Activated T-helper 17 cell treated with anti-CD3 and anti-CD28 coated beads, Interleukin-2, amount 50 U/mL, for 72 hours (primary cell): ENCODE measurements around the gene MYO6. TPM values are rescaled to one million over a fixed set of nuclear protein-coding genes. Genes with fewer than 3 reads are reported as not detected.
A peak's percentile ranks its signal among the peaks of the same experiment; 100 is the strongest.

Experiments used
- ATAC-seq: fragments of 150-1000 bp; cut with Tn5 transposase; replicated peaks from 2 replicates; pipeline ENCODE4 v1.10.0; 2021; ENCODE audit warnings: mild to moderate bottlenecking, moderate library complexity
- H3K27ac Mint-ChIP-seq: one replicate; pipeline ENCODE4 v1.8.0; 2022; ENCODE audit warnings: mixed read lengths
- H3K27me3 Mint-ChIP-seq: one replicate; pipeline ENCODE4 v1.8.0; 2022; ENCODE audit warnings: mixed read lengths
- H3K36me3 Mint-ChIP-seq: one replicate; pipeline ENCODE4 v1.8.0; 2022; ENCODE audit warnings: low read depth, mild to moderate bottlenecking, mixed read lengths
- H3K4me1 Mint-ChIP-seq: one replicate; pipeline ENCODE4 v1.8.0; 2022; ENCODE audit warnings: mixed read lengths
- H3K4me3 Mint-ChIP-seq: one replicate; pipeline ENCODE4 v1.8.0; 2022; ENCODE audit warnings: mild to moderate bottlenecking, mixed read lengths
- H3K9me3 Mint-ChIP-seq: one replicate; pipeline ENCODE4 v1.8.0; 2022; ENCODE audit warnings: mixed read lengths
- total RNA-seq, 2 donors: library from RNA; stranded (reverse); gene quantifications; one replicate each; pipeline ENCODE4 v1.2.3, GENCODE V29; 2022

MYO6 gene
- total RNA-seq, 2 donors from 2014 or later, result 3.2 to 4.0 TPM

DNA sequence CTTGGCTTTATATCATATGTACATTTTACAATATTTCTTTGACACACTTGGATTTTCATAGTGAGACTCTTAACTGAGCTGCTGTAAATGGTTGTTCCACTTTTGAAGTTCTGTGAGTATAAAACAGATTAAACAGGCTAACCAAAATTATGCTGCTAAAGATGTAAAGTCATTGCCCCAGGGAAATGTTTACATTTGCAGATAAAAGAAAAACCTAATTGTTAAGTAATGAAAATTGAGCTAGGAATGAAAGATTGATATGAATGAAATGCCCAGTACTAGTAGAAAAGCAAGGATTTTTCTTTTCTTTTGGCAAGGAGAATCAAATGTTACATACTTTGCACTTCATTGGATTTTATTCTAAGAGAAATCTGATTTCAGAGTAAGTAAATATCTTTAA, 164.0 kb downstream of the MYO6 start:
- Mint-ChIP-seq H3K4me1 (no peaks in the 10 kb centered on the region), H3K27ac (no peak overlapping the region), H3K27me3 (no peaks in the 10 kb centered on the region), H3K36me3 (peaks cover 9% of the 10 kb centered on the region), H3K4me3 (no peak overlapping the region), H3K9me3 (no peaks in the 10 kb centered on the region)
- ATAC-seq, result no peak

DNA sequence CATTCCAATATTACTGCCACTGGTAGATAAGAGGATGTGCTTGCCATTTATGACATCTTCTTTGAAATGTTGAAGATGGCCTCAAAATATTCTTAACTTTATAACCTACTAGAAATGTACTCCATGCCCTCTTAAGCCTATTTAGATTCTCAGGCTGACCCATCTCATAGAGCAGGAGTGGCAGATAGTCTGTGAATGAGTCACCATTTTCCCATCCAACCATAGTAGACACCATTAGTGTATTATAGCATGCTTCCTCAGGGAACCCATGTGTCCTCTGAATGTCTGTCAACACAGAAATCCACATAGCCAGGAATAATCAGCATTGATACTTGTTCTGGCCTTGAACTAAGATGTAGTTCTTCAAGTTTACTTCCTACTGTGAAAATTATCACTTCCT, 173.2 kb downstream of the MYO6 start:
- ATAC-seq, result no peak
- H3K36me3 Mint-ChIP-seq, result no peaks in the 10 kb centered on the region
- no peak overlapping the region for H3K27ac Mint-ChIP-seq
- H3K4me3 Mint-ChIP-seq, result no peak overlapping the region
- no peaks in the 10 kb centered on the region for H3K4me1 Mint-ChIP-seq
- no peaks in the 10 kb centered on the region for H3K27me3 Mint-ChIP-seq
- no peaks in the 10 kb centered on the region for H3K9me3 Mint-ChIP-seq

DNA sequence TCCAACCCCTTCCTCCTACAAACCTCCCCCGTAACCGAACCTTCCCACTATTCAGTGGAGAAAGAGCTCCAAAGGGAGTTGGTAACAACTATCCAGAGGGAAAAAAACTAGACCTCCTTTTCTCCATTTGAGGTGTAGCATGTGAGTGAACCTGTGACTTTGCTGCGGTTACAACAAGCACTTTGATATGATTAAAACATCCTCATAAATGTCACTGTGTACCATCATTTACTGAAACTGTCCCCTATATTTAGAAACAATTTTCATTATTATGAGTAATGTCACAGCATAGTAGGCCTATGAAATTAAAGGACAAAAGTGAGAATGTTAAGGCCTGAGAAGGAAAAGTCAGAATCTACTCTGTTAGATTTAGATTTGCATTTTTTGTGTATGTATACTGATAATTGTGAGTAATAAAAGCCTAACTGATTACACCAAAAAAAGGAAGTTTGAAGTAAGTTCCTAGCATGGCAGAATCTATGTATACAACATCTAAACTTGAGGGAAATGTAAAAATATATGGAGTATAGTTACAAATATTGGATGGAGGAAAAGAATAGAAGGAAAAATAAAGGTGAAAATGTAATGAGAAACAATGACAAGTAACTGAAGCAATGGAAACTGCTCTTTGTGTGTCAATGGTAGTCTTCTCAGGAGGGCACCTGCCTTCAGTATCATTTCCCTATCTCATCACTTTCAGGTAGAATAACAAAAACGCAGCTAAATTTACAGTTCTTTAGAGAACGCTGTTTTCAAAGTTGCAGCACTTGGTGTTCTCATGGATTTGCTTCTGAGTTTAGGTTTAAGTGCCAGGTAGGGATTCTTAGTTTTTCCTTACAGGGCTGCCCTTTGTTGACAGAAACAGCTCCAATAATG, 177.5 kb downstream of the MYO6 start:
- Mint-ChIP-seq H3K4me1 (no peaks in the 10 kb centered on the region), H3K9me3 (no peaks in the 10 kb centered on the region), H3K36me3 (no peaks in the 10 kb centered on the region), H3K27me3 (no peaks in the 10 kb centered on the region), H3K4me3 (no peak overlapping the region), H3K27ac (no peak overlapping the region)
- peak; percentile 16 for ATAC-seq

- Mint-ChIP-seq H3K27me3 (peaks cover 8% of the 10 kb centered on the region), H3K4me3 (no peak overlapping the region), H3K9me3 (no peaks in the 10 kb centered on the region), H3K27ac (no peak overlapping the region), H3K36me3 (no peaks in the 10 kb centered on the region), H3K4me1 (peaks cover 5% of the 10 kb centered on the region)
- ATAC-seq, result no peak
Observed at GRCh38 chr6:75931011-75931680, 182.1 kb downstream of the MYO6 start.

DNA sequence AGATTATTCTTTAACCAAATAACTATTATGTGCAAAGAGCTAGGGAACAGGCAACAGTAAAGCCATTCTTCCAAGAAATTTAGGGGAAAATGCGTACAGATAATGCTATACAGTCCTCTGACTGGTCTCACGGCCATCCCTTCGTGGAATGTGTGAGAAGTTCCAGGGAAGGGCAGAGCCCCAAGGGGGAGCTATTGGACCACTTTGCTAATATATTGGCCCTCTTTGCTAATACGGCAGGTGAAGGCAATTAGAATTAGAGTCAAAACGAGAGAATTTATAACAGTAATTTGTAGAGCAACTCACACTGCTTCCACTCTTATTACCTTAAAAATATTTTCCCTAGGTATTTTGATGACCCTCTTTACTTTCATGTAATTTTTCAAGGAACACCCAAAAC, 183.0 kb downstream of the MYO6 start:
- Mint-ChIP-seq H3K27me3 (peaks cover 16% of the 10 kb centered on the region), H3K4me1 (peaks cover 5% of the 10 kb centered on the region), H3K9me3 (no peaks in the 10 kb centered on the region), H3K27ac (no peak overlapping the region), H3K4me3 (no peak overlapping the region), H3K36me3 (no peaks in the 10 kb centered on the region)
- no peak for ATAC-seq

- ATAC-seq, result no peak
- H3K27ac Mint-ChIP-seq, result no peak overlapping the region
- H3K36me3 Mint-ChIP-seq, result no peaks in the 10 kb centered on the region
- H3K4me1 Mint-ChIP-seq, result peaks cover 5% of the 10 kb centered on the region
- H3K9me3 Mint-ChIP-seq, result no peaks in the 10 kb centered on the region
- peaks cover 16% of the 10 kb centered on the region for H3K27me3 Mint-ChIP-seq
- H3K4me3 Mint-ChIP-seq, result no peak overlapping the region
Observed at GRCh38 chr6:75933387-75933975, 184.4 kb downstream of the MYO6 start.

DNA sequence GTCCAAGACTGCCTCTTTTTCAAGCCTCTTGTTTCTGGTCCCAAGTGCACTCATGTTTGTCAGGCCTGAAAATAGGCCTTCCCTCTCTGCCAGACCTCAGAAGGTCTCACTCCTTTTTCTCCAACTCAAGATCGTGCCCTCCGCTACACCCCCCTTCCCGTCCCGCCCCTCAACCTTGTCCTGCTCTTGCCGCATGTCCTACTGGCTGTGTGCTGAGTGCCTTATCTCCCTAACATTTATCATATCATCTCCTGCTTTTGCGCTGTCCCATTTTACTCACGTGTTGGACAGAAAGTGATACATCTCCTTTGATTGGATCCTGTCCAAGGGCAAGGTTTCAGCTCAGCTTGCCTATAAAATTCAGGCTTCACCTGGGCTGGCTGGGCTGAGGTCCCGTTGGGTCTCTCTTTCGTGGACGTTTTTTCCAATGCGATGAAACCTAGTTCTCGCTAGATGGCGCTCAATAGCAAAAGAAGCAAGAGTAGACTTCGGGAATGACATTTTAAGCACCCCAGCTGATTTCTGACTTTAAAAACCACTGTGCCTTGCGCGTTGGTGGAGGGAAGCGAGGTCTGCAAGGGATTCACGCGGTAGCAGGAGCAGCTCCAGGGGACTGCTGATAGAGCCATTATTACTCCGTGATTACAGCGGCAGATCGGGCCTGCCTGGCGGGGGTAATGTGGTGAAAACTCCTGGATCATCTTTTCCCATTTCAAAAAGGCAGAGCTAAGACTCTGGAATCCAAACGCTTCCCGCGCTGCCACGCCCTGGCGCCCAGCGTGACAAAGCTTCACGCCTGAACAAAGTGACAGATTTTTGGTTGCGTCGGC, 185.8 kb downstream of the MYO6 start:
- H3K4me1 Mint-ChIP-seq, result peaks cover 5% of the 10 kb centered on the region
- no peak overlapping the region for H3K27ac Mint-ChIP-seq
- no peaks in the 10 kb centered on the region for H3K9me3 Mint-ChIP-seq
- ATAC-seq, result peak; percentile 54
- peak overlapping the region; percentile 47 for H3K4me3 Mint-ChIP-seq
- peaks cover 16% of the 10 kb centered on the region for H3K27me3 Mint-ChIP-seq
- no peaks in the 10 kb centered on the region for H3K36me3 Mint-ChIP-seq

DNA sequence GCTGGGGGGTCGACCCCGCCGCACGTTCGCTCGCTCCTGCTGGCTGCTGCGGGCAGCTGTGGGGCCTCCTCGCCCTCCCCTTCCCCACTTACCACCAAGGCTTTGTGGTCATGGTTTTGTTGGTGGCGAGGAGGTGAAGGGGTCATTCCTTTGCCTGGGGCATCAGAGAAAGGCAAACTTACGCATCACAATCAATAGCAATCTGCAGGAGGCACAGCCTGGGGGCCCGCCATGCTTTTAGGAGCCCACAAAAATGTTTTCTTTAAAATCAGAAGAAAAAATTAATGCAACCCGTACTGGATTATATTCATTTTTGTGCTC, 186.4 kb downstream of the MYO6 start:
- no peak for ATAC-seq
- no peaks in the 10 kb centered on the region for H3K9me3 Mint-ChIP-seq
- peak overlapping the region; percentile 47 for H3K4me3 Mint-ChIP-seq

DNA sequence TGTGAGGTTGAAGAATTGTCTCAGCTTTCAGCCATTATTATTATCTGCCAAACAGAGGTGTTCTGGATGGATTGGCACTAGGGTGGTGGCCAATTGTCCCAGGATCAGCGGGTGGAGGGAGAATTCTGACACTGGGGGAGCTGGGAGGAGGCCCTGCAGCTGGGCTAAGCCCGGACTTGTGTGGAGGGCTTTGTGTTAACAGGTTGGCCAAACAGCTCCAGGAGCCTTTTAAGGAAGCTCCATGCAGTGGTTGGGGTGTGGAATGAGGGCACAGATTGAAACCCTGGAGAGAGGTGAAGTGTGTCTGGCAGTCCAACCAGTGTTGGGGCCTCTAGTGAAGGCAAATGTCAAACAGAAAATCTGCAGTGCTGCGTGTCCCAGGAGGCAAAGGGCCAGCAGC, 187.6 kb downstream of the MYO6 start:
- no peaks in the 10 kb centered on the region for H3K9me3 Mint-ChIP-seq
- ATAC-seq, result no peak

More for the DNA sequence above, 186.4 kb downstream of the MYO6 start:
- Mint-ChIP-seq H3K36me3 (no peaks in the 10 kb centered on the region), H3K27me3 (peaks cover 16% of the 10 kb centered on the region), H3K27ac (no peak overlapping the region), H3K4me1 (peaks cover 5% of the 10 kb centered on the region)

GRCh38 chr6:75937846-75938245, 188.8 kb downstream of the MYO6 start:
- Mint-ChIP-seq H3K4me1 (peaks cover 5% of the 10 kb centered on the region), H3K36me3 (no peaks in the 10 kb centered on the region), H3K27me3 (peaks cover 20% of the 10 kb centered on the region), H3K9me3 (no peaks in the 10 kb centered on the region), H3K27ac (no peak overlapping the region), H3K4me3 (no peak overlapping the region)
- ATAC-seq, result no peak

More for the DNA sequence above, 187.6 kb downstream of the MYO6 start:
- Mint-ChIP-seq H3K4me1 (peaks cover 5% of the 10 kb centered on the region), H3K27ac (no peak overlapping the region), H3K4me3 (no peak overlapping the region), H3K36me3 (no peaks in the 10 kb centered on the region), H3K27me3 (peaks cover 20% of the 10 kb centered on the region)

GRCh38 chr6:75940564-75940963, 191.5 kb downstream of the MYO6 start:
- H3K27me3 Mint-ChIP-seq, result peaks cover 25% of the 10 kb centered on the region
- no peak overlapping the region for H3K4me3 Mint-ChIP-seq
- no peaks in the 10 kb centered on the region for H3K4me1 Mint-ChIP-seq
- ATAC-seq, result no peak
- no peaks in the 10 kb centered on the region for H3K9me3 Mint-ChIP-seq
- H3K36me3 Mint-ChIP-seq, result no peaks in the 10 kb centered on the region
- no peak overlapping the region for H3K27ac Mint-ChIP-seq

- H3K4me1 Mint-ChIP-seq, result no peaks in the 10 kb centered on the region
- no peaks in the 10 kb centered on the region for H3K36me3 Mint-ChIP-seq
- peaks cover 19% of the 10 kb centered on the region for H3K27me3 Mint-ChIP-seq
- H3K4me3 Mint-ChIP-seq, result no peak overlapping the region
- no peak for ATAC-seq
- no peak overlapping the region for H3K27ac Mint-ChIP-seq
- no peaks in the 10 kb centered on the region for H3K9me3 Mint-ChIP-seq
Observed at GRCh38 chr6:75941509-75941908, 192.5 kb downstream of the MYO6 start.

DNA sequence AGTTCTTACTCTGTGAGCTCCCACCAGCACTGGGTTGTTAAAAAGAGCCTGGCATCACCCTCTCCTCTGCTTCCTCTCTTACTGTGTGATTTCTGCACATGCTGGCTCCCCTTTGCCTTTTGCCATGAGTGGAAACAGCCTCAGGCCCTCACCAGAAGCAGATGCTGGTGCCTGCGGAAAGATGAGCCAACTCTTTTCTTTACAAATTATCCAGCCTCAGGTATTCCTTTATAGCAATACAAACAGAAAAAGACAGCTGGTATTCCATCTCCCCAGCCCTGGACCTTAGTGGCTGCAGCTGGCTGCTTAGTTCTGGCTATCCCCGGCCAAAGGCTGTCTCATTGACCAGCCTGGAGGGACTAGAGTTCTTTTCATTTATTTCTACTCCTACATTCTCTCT, 194.3 kb downstream of the MYO6 start:
- no peaks in the 10 kb centered on the region for H3K36me3 Mint-ChIP-seq
- ATAC-seq, result no peak
- H3K27ac Mint-ChIP-seq, result no peak overlapping the region
- no peaks in the 10 kb centered on the region for H3K9me3 Mint-ChIP-seq
- no peak overlapping the region for H3K4me3 Mint-ChIP-seq
- H3K4me1 Mint-ChIP-seq, result no peaks in the 10 kb centered on the region
- H3K27me3 Mint-ChIP-seq, result peaks cover 18% of the 10 kb centered on the region

DNA sequence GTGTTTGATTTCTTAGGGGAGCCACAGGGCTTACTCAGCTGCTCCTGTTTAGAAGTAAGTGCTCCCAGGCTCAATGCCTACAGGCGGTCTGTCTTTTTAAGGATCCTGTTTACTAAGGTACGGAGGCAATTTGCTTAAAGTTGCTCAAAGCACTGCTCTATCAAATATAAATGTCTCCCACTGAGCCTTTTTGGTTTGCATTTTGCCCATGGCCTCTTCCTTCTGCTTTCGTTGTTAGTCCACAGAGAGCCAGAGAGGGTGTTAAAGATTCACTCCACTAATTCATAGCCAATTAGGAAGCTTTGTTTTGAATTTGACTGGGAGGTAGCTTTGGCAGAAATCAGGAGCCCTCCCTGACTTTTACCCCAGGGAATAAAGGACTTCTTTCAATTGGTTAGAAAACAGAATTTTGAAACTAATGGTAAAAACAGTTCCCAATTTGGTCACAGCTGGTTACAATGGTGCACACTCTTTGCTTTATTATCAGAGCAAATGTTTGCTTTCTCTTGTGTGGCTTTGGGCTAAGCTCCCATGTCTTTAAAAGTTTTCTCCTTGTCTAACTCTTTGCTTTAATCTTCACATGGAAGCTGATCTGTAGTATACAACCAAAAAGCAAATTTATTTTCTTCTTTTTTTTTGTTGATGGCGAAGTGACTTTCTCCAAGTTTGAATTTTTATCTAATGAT, 197.2 kb downstream of the MYO6 start:
- no peak overlapping the region for H3K4me3 Mint-ChIP-seq
- H3K27ac Mint-ChIP-seq, result no peak overlapping the region
- ATAC-seq, result no peak
- H3K36me3 Mint-ChIP-seq, result no peaks in the 10 kb centered on the region
- peaks cover 18% of the 10 kb centered on the region for H3K27me3 Mint-ChIP-seq
- no peaks in the 10 kb centered on the region for H3K4me1 Mint-ChIP-seq
- no peaks in the 10 kb centered on the region for H3K9me3 Mint-ChIP-seq
